DOHH2 (cell line): ENCODE data around the gene PRDM10.

Source experiments
- CTCF ChIP-seq: fragments of 200-600 bp; sonication (generic); IDR thresholded peaks from one replicate; pipeline ENCODE4 v1.5.1; 2014; ENCODE audit warnings: antibody characterized with exemption, mild to moderate bottlenecking, low read depth, low read length; ENCODE audit not compliant: poor library complexity, severe bottlenecking
- EZH2phosphoT487 ChIP-seq: fragments of 200-600 bp; sonication (generic); IDR thresholded peaks from 2 replicates; pipeline ENCODE4 v1.6.1; 2017; ENCODE audit warnings: borderline replicate concordance, mild to moderate bottlenecking, antibody characterized with exemption, low read length, moderate library complexity, mixed read lengths

GRCh38 chr11:129932381-129933067 is 70.1 kb downstream of the PRDM10 start:
- TF ChIP-seq CTCF (no peak), EZH2phosphoT487 (no peak)
